ENCODE results near the gene ARX.

Gene ARX

DNA sequence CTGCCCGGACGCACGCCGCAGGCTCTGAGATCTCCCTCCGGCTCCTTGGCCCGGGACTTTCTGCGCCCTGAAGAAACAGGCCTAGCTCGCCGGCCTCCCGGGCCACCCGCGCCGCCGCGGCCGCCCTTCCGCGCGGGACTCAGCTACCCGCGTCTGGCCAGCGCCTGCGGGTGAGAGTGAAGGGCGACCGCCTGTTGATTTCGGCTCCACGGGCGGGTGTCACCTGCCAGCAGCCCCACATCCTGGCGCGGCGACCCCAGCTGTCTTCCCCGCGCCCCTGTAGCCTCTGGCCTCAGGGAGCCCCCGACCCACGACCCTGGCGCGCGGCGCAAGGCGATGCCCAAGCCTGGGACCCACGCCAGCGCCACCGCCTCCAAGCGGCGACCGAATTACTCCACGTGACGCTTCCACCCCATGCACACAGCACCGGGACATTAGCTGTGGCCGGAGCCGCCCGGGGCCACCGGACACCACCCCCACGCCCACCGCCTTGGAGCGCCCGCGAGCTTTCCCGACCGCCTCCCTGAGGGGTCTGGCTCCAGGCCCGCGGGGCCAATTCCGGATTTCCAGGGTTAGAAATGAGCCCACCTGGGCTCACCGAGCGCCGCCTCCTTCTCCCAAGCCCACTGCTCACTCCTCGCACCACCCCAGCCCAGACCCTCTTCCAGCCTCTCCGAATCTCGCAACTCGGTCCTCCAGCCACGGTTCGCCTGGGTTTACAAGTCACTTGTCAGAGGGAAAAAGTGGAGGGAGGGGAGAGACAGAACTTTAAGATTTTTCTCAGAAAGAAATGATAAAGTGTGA is 10.2 kb downstream of the ARX start:
- Histone ChIP-seq H3K4me3 (peak overlapping the region; percentile 44), H3K27ac (no peak overlapping the region)
- TF ChIP-seq, protein P1, sequence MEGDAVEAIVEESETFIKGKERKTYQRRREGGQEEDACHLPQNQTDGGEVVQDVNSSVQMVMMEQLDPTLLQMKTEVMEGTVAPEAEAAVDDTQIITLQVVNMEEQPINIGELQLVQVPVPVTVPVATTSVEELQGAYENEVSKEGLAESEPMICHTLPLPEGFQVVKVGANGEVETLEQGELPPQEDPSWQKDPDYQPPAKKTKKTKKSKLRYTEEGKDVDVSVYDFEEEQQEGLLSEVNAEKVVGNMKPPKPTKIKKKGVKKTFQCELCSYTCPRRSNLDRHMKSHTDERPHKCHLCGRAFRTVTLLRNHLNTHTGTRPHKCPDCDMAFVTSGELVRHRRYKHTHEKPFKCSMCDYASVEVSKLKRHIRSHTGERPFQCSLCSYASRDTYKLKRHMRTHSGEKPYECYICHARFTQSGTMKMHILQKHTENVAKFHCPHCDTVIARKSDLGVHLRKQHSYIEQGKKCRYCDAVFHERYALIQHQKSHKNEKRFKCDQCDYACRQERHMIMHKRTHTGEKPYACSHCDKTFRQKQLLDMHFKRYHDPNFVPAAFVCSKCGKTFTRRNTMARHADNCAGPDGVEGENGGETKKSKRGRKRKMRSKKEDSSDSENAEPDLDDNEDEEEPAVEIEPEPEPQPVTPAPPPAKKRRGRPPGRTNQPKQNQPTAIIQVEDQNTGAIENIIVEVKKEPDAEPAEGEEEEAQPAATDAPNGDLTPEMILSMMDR (IDR thresholded peaks at IDR 0.05), result no peak
- no peak for DNase-seq (ENCODE audit: low spot score)

DNA sequence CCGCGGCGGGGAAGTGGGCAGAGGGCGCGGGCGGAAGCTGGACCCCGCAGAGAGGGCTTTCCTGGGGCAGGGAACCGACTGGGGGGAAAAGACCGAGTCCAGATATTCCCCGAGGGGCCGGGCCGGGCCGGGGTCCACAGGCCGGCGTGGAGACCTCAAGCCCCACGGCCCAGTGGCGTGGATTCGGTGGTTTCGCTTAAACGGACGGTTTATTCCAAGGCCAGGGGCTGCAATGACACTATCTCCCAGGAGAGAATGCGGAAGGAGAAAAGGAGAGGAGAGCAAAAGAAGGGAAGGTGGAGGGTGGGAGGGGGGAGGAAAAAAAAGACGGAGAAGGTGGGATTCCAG is 10.8 kb downstream of the ARX start:
- H3K4me3 ChIP-seq, result peak overlapping the region; percentile 44
- H3K27ac ChIP-seq, result no peak overlapping the region
- TF ChIP-seq, protein P1 (IDR thresholded peaks at IDR 0.05), result no peak
- DNase-seq (ENCODE audit: low spot score), result no peak

DNA sequence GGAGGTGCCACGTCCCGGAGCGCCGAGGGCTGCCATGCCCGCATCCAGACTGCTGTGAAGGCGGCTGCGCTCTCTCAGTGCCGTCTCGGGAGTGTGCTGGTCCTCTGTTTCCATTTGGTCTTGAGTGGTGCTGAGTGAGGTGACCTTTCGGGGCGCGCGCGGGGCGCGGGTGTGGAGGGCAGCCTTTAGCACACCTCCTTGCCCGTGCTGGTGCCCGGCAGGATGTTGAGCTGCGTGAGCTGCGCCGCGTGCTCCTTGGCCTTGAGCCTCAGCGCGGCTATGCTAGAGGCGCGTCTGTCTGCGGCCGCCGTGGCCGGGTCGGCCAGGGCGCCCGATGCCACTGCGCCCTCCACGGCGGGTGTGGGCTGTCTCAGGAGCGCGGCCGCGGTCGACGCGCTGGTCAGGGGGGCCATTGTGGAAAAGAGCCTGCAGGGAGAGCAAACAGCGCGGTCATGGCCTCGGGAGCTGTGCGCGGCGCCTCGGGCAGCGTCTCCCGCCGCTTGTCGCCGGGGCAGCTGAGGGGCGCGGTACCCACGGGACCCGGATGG is 11.2 kb downstream of the ARX start:
- TF ChIP-seq, protein P1 (IDR thresholded peaks at IDR 0.05), result no peak
- H3K4me3 ChIP-seq, result peak overlapping the region; percentile 44
- DNase-seq (ENCODE audit: low spot score), result no peak
- H3K27ac ChIP-seq, result no peak overlapping the region

DNA sequence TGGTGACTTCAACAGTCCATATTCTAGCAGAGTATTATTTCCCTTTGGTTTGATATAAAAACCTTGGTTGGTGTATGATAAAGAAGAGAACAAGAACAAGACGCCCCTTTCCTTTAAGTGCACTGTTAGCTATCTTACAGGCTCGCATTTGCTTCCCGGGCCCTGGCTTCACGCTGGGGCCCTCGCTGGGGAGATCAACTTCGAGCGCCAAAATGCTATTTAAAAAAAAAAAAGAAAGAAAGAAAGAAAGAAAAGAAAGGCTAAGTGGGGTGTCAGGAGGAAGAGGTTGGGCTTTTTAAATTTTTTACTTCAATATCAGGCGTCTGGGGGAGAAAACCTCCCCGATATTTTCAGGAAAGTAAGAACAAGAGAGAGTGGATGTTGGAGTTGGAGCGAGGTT is 11.7 kb downstream of the ARX start:
- Histone ChIP-seq H3K4me3 (peak overlapping the region; percentile 44), H3K27ac (no peak overlapping the region)
- TF ChIP-seq, protein P1 (IDR thresholded peaks at IDR 0.05), result no peak
- no peak for DNase-seq (ENCODE audit: low spot score)

DNA sequence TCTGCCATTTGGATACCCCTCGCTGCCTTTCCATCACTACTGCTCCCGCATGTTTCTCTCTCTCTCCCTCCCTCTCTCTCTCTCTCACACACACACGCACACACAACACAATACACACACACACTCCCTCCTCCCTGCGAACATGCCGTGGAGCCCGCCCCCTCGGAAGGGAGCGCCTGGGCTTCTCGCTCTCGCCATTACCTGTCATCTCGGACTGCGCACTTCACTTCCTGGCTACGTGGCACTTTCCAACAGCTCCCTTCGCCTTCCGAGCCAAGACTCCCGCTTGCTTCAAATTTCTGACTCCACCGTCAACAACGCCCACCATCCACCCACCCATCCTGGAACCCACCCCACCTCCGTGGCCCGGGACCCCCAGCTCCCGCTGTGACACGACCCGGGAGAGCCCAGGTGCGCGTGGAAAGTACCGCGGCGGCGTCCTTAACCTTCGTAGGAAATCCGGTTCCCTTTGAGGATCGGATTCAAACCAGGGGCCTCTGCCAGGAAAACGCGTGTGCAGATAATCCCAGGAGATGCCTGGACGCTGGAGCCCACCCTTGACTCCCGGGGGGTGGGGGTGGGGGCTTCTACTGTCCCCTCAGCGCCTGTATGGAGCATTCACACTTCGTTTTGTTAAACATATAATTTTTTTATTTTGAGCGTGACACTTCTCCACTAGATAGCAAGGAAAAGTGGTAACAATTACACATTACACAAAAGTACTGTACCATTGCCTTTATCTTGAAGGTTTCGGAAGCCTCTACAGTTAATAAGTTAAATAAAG is 12.5 kb downstream of the ARX start:
- no peak overlapping the region for H3K4me3 ChIP-seq
- no peak overlapping the region for H3K27ac ChIP-seq
- TF ChIP-seq, protein P1 (IDR thresholded peaks at IDR 0.05), result no peak
- DNase-seq (ENCODE audit: low spot score), result no peak

DNA sequence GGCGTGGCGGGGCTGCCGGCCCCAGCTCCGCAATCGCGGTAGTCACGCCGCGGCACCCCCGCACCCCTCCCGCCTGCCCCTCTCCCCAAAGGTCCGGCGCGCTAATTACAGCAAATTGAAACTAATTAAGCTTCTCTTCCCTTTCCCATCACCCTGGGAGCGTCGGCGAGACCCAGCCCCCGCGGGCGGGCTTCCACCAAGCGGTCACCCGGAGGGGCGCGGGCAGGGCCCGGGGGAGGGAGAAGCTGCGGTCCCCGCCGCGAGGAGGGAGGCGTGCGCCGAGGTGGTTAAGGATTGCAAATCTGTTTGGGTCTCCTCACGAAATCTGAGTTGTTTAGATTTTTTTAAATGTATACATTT is 13.1 kb downstream of the ARX start:
- Histone ChIP-seq H3K4me3 (peak overlapping the region; percentile 38), H3K27ac (no peak overlapping the region)
- no peak for DNase-seq (ENCODE audit: low spot score)
- TF ChIP-seq, protein P1 (IDR thresholded peaks at IDR 0.05), result no peak
